Activated gamma-delta T cell treated with Interleukin-2 at 50 U/mL for 16 hours (primary cell): ENCODE measurements around the gene HIPK2.

Experiments used
- DNase-seq: peaks from one replicate; pipeline ENCODE4 v3.0.0-alpha.2; 2020

The HIPK2 gene

DNA sequence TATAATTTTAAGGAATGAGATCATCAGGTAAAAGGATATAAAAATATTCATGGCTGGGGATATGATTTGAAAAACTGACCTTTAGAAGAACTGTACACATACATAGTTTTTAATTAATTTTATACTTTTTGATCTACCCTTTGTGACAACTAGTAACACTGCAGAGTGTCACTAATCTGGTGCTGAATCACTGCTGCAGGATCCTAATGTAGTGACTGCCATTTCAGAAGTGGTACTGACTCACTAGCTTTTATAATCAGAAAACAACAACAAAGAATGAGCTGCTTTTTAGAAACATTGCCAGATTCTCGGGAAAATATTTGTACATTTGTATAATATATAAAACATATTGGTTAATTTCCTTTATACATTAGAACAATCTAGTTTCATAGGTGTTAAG, 110.4 kb downstream of the HIPK2 start:
- DNase-seq: no peak

- DNase-seq: no peak
These were observed 111.3 kb downstream of the HIPK2 start for GRCh38 chr7:139666501-139666900.

- DNase-seq: no peak
These were observed 113.4 kb downstream of the HIPK2 start for GRCh38 chr7:139664434-139664833.

GRCh38 chr7:139663608-139664177, 114.1 kb downstream of the HIPK2 start:
- DNase-seq: no peak

DNA sequence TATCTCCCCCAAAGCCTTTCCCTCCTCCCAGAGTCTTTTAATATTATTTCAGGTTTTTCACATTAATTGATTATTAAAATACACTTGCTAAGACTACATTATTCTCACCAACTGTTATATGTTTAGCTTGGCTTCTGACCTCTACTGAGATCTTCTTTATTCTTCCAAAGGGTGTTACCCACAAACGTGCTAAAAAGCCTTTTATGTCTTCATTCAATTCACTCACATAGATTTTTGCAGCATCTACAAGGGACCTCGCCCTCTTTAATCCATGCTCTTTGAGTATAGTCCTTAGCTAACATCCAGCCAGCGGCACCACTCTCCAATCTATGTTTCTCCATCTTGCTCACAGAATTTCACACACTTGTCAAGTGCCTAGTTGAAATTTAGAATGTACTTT, 115.9 kb downstream of the HIPK2 start:
- DNase-seq: no peak

- DNase-seq: no peak
These were observed 116.8 kb downstream of the HIPK2 start for GRCh38 chr7:139661043-139661440.

DNA sequence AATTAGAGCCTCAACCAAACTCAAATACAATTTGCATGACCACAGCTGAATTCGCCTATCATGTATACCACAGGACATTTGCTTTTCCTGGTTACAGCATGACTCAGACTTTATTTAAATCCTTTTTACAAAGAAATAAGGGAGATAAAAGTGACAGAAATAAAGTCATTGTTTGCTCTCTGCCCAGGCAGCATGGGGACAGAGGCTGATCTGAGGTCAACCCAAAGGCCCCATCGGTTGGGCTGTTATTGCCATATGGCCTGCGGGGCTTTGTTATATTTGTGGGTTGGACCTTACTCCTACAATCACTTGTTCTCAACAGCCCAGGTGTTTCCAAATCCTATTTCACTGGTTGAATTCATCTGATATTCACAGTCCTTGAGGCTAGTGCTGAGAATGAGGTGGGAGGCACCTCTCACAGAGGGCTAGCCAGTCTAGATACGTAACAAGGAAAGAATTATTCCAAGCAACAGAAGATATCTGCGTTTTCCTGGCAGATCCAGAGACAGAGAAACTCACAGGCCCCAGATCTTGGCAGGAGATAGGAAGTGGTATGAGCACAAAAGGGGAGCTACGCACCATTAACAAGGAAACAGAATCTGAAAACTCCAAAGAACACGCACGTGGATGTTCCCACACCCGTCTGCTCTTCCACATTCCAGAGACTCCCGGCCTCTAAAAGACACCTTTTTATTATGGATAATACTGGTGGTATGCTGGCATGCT, 117.3 kb downstream of the HIPK2 start:
- no peak for DNase-seq

DNA sequence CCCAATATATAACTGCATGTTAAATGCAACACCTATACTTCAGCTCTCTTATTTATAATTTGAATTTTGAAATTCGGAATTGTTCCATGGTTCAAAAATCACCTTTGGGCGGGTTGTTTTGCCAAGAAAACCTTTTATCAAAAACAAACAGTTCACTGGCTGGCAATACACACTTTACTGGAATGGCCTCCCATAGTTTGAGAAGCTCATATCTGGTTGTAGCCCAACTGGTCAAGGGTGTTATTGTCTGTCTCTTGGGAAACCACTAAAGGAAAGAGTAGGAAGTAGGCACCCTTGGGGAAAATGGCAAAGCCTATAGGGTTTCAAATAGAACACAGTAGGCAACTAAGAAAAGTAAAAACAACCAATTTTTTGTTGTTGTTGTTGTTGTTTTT, 117.9 kb downstream of the HIPK2 start:
- DNase-seq: no peak

GRCh38 chr7:139658908-139659675, 118.7 kb downstream of the HIPK2 start:
- no peak for DNase-seq

DNA sequence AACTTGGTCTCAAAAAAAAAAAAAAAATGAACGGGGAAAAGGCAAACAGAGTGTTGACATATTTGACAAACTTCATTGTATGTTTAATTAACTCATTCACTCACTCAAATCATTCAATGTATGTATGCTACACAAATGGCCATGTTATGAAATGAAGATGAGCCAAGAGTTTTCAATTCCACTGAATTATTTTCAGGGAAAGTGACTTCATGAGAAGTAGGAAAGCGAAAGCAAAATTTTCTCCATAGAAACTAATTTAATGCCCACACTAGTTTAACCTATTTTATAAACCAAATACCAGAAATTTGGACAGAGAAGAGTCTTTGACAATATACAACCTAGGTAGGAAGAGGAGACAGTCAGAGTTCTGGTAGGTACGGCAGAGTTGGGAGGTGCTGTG, 119.5 kb downstream of the HIPK2 start:
- no peak for DNase-seq

DNA sequence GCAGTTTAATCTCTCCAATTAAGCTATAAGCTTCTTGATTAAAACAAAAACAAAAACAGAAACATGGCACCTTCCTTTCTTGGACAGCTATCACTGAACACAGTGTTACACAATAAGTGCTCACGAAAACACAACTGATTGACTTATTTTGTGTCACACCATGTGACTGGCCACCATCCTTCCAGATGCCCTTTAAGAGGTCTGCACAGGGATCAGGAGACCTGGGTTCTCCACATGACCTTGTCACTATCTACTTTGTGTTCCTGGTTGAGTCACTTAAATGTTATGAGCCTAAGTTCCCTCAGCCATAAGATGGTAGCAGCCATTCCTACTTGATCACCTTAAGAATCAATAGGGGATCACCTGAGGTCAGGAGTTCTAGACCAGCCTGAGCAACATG, 120.1 kb downstream of the HIPK2 start:
- no peak for DNase-seq

GRCh38 chr7:139656387-139656786, 121.4 kb downstream of the HIPK2 start:
- DNase-seq: no peak

GRCh38 chr7:139655305-139655704, 122.5 kb downstream of the HIPK2 start:
- no peak for DNase-seq

GRCh38 chr7:139654276-139655181, 123.3 kb downstream of the HIPK2 start:
- DNase-seq: no peak

- DNase-seq: no peak
These were observed 125.9 kb downstream of the HIPK2 start for GRCh38 chr7:139651914-139652313.

- DNase-seq: no peak
These were observed 126.5 kb downstream of the HIPK2 start for GRCh38 chr7:139651308-139651707.

DNA sequence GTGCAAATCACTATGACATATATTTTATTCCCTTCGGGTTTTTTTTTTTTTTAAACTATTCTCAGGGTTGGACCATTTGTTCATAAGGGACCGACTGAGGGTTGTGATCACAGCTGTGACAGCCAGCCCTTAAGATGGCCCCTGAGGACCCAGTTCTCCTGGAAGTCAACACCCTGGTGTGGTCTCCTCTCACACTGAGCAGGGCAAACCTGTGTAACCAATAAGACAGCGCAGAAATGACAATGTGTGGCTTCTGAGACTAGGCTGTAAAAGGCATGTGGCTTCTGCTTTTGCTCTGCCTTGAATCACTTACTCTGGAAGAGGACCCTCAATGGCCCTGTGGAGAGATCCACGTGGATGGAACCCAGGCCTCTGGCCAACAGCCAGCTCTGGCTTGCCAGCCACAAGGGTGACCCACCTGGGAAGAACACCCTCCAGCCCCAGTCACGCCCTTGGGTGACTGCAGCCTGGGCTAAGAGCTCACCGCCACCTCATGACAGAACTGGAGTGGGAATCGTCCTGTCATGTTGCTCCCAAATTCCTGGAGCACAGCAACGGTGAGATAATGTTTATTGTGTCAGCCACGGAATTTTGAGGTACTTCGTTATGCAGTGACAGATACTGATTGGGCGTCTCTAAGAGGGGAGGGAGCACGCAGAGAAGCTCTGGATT, 127.2 kb downstream of the HIPK2 start:
- DNase-seq: no peak

- no peak for DNase-seq
These were observed 128.8 kb downstream of the HIPK2 start for GRCh38 chr7:139648941-139649425.

GRCh38 chr7:139648391-139648861, 129.4 kb downstream of the HIPK2 start:
- no peak for DNase-seq

DNA sequence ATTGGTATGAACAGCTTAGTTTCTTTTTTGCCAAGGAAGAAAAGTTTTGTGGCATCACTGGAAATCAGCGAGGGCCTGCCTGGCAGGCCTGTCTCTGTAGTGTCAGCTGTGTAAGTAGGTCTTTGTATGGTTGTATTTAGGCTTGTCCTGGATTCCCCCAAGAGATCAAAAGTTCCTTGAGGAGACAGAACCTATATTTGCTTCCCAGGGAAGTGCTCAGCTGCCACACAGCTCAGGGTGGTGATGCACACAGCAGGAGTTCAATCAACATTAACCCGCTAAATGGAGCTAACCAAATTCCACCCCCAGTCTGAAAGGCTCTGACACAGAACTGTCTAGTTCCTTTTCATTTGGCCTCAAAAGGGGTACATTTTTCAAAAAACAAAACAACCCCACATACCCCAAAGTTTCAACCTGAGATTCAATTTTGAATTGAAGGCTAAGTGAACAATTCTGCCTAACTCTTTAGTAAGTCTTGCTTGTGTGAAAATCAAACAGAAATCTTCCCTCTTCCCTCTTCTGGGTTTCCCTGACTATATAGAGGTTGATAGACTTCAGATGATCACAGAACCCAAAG, 129.9 kb downstream of the HIPK2 start:
- DNase-seq: no peak

DNA sequence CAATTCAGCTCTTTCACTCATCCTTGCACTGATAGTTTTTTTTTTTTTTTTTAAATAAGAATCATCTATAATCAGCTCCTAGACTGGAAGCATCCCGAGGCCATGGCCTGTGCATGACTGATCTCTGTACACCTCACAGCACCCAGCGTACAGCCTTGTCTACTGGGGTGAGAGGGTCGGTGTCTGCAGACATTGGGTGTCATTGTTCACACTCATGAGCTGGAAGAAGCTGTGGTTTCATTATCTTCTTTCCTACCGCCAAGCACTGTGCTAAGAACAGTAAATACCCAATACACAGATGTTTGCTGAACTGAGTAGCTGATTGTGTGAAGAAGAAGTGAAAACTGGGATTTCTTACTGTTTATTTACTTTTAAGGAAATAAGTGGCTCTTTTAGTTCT, 130.7 kb downstream of the HIPK2 start:
- no peak for DNase-seq

DNA sequence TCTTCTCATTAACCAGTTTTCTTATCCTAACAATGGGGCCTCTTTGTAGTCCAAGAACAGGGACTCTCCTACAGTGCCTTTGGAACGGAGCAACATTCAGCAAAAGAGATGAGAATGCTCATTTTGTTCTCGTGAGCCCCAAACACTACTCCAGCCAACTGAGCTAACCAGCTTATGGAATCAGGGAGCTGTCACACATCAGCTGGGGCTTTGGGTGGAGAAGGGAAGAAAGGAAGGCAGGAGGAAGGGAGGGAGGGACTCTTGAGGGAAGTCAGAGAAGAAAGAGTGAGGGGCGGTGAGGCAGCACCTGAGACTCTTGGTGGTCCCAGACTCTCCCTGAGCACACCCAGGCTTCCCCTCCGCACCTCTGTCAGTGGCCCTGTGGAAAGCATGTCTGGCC, 131.2 kb downstream of the HIPK2 start:
- no peak for DNase-seq
